Stimulated activated CD8-positive, alpha-beta memory T cell treated with anti-CD3 and anti-CD28 coated beads, Interleukin-4, amount 100 ng/mL, for 24 hours (primary cell): ENCODE results near the gene ARHGAP6.
"Not testable (repeated sequence)": the region's sequence is repeated elsewhere in the genome, so short reads cannot be mapped to it uniquely, and the experiment has no call there.

ENCODE experiments used
- DNase-seq: peaks from one replicate; pipeline ENCODE4 v3.0.0-alpha.2; 2020; ENCODE audit warnings: low read depth

ARHGAP6 gene

GRCh38 chrX:11578301-11578700, 87.4 kb downstream of the ARHGAP6 start:
- not testable (repeated sequence) for DNase-seq

GRCh38 chrX:11577603-11578002, 88.1 kb downstream of the ARHGAP6 start:
- no peak for DNase-seq

GRCh38 chrX:11575332-11575731, 90.4 kb downstream of the ARHGAP6 start:
- DNase-seq, result no peak

- no peak for DNase-seq
These were observed 98.0 kb downstream of the ARHGAP6 start for GRCh38 chrX:11567528-11568220.

- DNase-seq, result no peak
These were observed 98.9 kb downstream of the ARHGAP6 start for GRCh38 chrX:11566789-11567188.

GRCh38 chrX:11566173-11566572, 99.5 kb downstream of the ARHGAP6 start:
- no peak for DNase-seq

- DNase-seq, result no peak
These were observed 101.2 kb downstream of the ARHGAP6 start for GRCh38 chrX:11564546-11564945.

- DNase-seq, result no peak
These were observed 103.2 kb downstream of the ARHGAP6 start for GRCh38 chrX:11562570-11562969.

GRCh38 chrX:11558972-11559371, 106.7 kb downstream of the ARHGAP6 start:
- DNase-seq, result peak; percentile 15

- no peak for DNase-seq
These were observed 108.6 kb downstream of the ARHGAP6 start for GRCh38 chrX:11557120-11557519.

GRCh38 chrX:11555759-11556158, 110.0 kb downstream of the ARHGAP6 start:
- DNase-seq, result no peak

GRCh38 chrX:11553594-11553993, 112.1 kb downstream of the ARHGAP6 start:
- DNase-seq, result no peak

- DNase-seq, result no peak
These were observed 114.6 kb downstream of the ARHGAP6 start for GRCh38 chrX:11551151-11551550.

- DNase-seq, result no peak
These were observed 118.8 kb downstream of the ARHGAP6 start for GRCh38 chrX:11546917-11547316.

GRCh38 chrX:11543249-11543648, 122.5 kb downstream of the ARHGAP6 start:
- DNase-seq, result no peak

GRCh38 chrX:11541510-11541909, 124.2 kb downstream of the ARHGAP6 start:
- DNase-seq, result no peak

GRCh38 chrX:11540532-11541377, 125.0 kb downstream of the ARHGAP6 start:
- no peak for DNase-seq

GRCh38 chrX:11537141-11537540, 128.6 kb downstream of the ARHGAP6 start:
- DNase-seq, result no peak

- no peak for DNase-seq
These were observed 130.4 kb downstream of the ARHGAP6 start for GRCh38 chrX:11535156-11535919.

GRCh38 chrX:11533199-11533651, 132.5 kb downstream of the ARHGAP6 start:
- DNase-seq, result no peak

GRCh38 chrX:11532291-11533078, 133.2 kb downstream of the ARHGAP6 start:
- no peak for DNase-seq

- no peak for DNase-seq
These were observed 134.5 kb downstream of the ARHGAP6 start for GRCh38 chrX:11531226-11531625.
